Islet precursor cell (in vitro differentiated cells): ENCODE data around the gene ALX4.

Experiments
- DNase-seq: peaks from one replicate; pipeline ENCODE4 v3.0.0-alpha.2; 2018

ALX4 gene

GRCh38 chr11:44334356-44335004 lies 24.5 kb upstream of the ALX4 start:
- DNase-seq, result peak; percentile 51

- no peak for DNase-seq
These were observed 23.6 kb upstream of the ALX4 start for GRCh38 chr11:44333271-44334218.

- DNase-seq, result no peak
These were observed 22.7 kb upstream of the ALX4 start for GRCh38 chr11:44332665-44333064.

- DNase-seq, result no peak
These were observed 19.7 kb upstream of the ALX4 start for GRCh38 chr11:44329472-44330230.

GRCh38 chr11:44328138-44328660 lies 18.3 kb upstream of the ALX4 start:
- no peak for DNase-seq

- no peak for DNase-seq
These were observed 17.8 kb upstream of the ALX4 start for GRCh38 chr11:44327730-44328129.

- DNase-seq, result no peak
These were observed 16.9 kb upstream of the ALX4 start for GRCh38 chr11:44326615-44327475.

- DNase-seq, result no peak
These were observed 15.8 kb upstream of the ALX4 start for GRCh38 chr11:44325698-44326097.

- DNase-seq, result peak; percentile 73
These were observed 15.0 kb upstream of the ALX4 start for GRCh38 chr11:44324749-44325525.

GRCh38 chr11:44324222-44324621 lies 14.3 kb upstream of the ALX4 start:
- DNase-seq, result no peak

GRCh38 chr11:44322243-44322642 lies 12.3 kb upstream of the ALX4 start:
- DNase-seq, result no peak

GRCh38 chr11:44321059-44321458 lies 11.1 kb upstream of the ALX4 start:
- DNase-seq, result no peak

- DNase-seq, result no peak
These were observed 10.5 kb upstream of the ALX4 start for GRCh38 chr11:44320289-44320973.

- DNase-seq, result no peak
These were observed 9.8 kb upstream of the ALX4 start for GRCh38 chr11:44319552-44320288.

- DNase-seq, result no peak
These were observed 9.2 kb upstream of the ALX4 start for GRCh38 chr11:44319170-44319551.

- no peak for DNase-seq
These were observed 8.4 kb upstream of the ALX4 start for GRCh38 chr11:44318369-44318768.

- no peak for DNase-seq
These were observed 6.8 kb upstream of the ALX4 start for GRCh38 chr11:44316659-44317240.

- DNase-seq, result peak; percentile 88
These were observed 6.2 kb upstream of the ALX4 start for GRCh38 chr11:44315947-44316658.

- no peak for DNase-seq
These were observed 4.8 kb upstream of the ALX4 start for GRCh38 chr11:44314733-44315132.
